NT2/D1 (cell line): ENCODE results near the gene CA11.

ENCODE experiments used
- DNase-seq: peaks from one replicate; pipeline ENCODE4 v3.0.0-alpha.2; 2011; ENCODE audit warnings: low read depth, low spot score
- H3K27me3 ChIP-seq: 2 replicates; pipeline ENCODE4 v1.6.0; 2011; ENCODE audit warnings: mild to moderate bottlenecking; ENCODE audit not compliant: insufficient read length, insufficient read depth
- H3K36me3 ChIP-seq: 2 replicates; pipeline ENCODE4 v1.6.1; 2011; ENCODE audit warnings: mild to moderate bottlenecking, low read length, mixed read lengths; ENCODE audit not compliant: insufficient read depth, insufficient read length
- H3K4me1 ChIP-seq: 2 replicates; pipeline ENCODE4 v1.5.1; 2011; ENCODE audit not compliant: insufficient read depth, insufficient read length
- H3K4me3 ChIP-seq: 2 replicates; pipeline ENCODE4 v1.5.1; 2011; ENCODE audit warnings: low read depth; ENCODE audit not compliant: insufficient read length
- H3K9ac ChIP-seq: 2 replicates; pipeline ENCODE4 v1.6.0; 2011; ENCODE audit warnings: low read depth; ENCODE audit not compliant: insufficient read length
- H3K9me3 ChIP-seq: 2 replicates; pipeline ENCODE4 v1.5.1; 2011; ENCODE audit warnings: mild to moderate bottlenecking, low read length; ENCODE audit not compliant: insufficient read depth
- SUZ12 ChIP-seq: IDR thresholded peaks from 2 replicates; pipeline ENCODE4 v1.6.1; 2011; ENCODE audit not compliant: insufficient read length, insufficient read depth; ENCODE audit errors: extremely low read depth
- YY1 ChIP-seq: IDR thresholded peaks from 2 replicates; pipeline ENCODE4 v1.6.1; 2011; ENCODE audit not compliant: insufficient read length, insufficient read depth
- ZNF274 ChIP-seq: IDR thresholded peaks from 2 replicates; pipeline ENCODE4 v1.6.1; 2011; ENCODE audit warnings: mild to moderate bottlenecking, low read depth, low read length

CA11 gene

GRCh38 chr19:48648134-48648533 is 2.1 kb upstream of the CA11 start:
- Histone ChIP-seq H3K4me1 (peaks cover 7% of the 10 kb centered on the region), H3K4me3 (no peak overlapping the region), H3K9ac (no peak overlapping the region), H3K36me3 (no peaks in the 10 kb centered on the region), H3K27me3 (no peaks in the 10 kb centered on the region), H3K9me3 (no peaks in the 10 kb centered on the region)
- TF ChIP-seq YY1 = no peak
- TF ChIP-seq ZNF274 = no peak
- no peak for TF ChIP-seq SUZ12
- no peak for DNase-seq

GRCh38 chr19:48646722-48647216 is 782 bp upstream of the CA11 start:
- H3K4me3 ChIP-seq = no peak overlapping the region
- no peak for TF ChIP-seq SUZ12
- no peak for TF ChIP-seq ZNF274
- TF ChIP-seq YY1 = no peak
- no peaks in the 10 kb centered on the region for H3K36me3 ChIP-seq
- H3K9ac ChIP-seq = no peak overlapping the region
- H3K27me3 ChIP-seq = no peaks in the 10 kb centered on the region
- peak; percentile 85 for DNase-seq
- H3K4me1 ChIP-seq = peaks cover 3% of the 10 kb centered on the region
- H3K9me3 ChIP-seq = no peaks in the 10 kb centered on the region

- H3K9me3 ChIP-seq = no peaks in the 10 kb centered on the region
- no peaks in the 10 kb centered on the region for H3K36me3 ChIP-seq
- H3K4me1 ChIP-seq = peaks cover 3% of the 10 kb centered on the region
- DNase-seq = no peak
- H3K9ac ChIP-seq = peak overlapping the region; percentile 83
- peak overlapping the region; percentile 65 for H3K4me3 ChIP-seq
- no peaks in the 10 kb centered on the region for H3K27me3 ChIP-seq
- TF ChIP-seq YY1 (no peak), SUZ12 (no peak), ZNF274 (no peak)
These were observed 377 bp downstream of the CA11 start for GRCh38 chr19:48645620-48646000.

- peaks cover 1% of the 10 kb centered on the region for H3K27me3 ChIP-seq
- H3K9ac ChIP-seq = peak overlapping the region; percentile 83
- no peak for DNase-seq
- no peaks in the 10 kb centered on the region for H3K9me3 ChIP-seq
- H3K36me3 ChIP-seq = no peaks in the 10 kb centered on the region
- TF ChIP-seq SUZ12 = no peak
- TF ChIP-seq ZNF274 = no peak
- no peak for TF ChIP-seq YY1
- H3K4me3 ChIP-seq = peak overlapping the region; percentile 65
- peaks cover 3% of the 10 kb centered on the region for H3K4me1 ChIP-seq
These were observed 958 bp downstream of the CA11 start for GRCh38 chr19:48644839-48645619.

GRCh38 chr19:48644355-48644754 is 1.6 kb downstream of the CA11 start:
- Histone ChIP-seq H3K9ac (peak overlapping the region; percentile 57), H3K4me1 (peaks cover 5% of the 10 kb centered on the region), H3K27me3 (peaks cover 8% of the 10 kb centered on the region), H3K36me3 (no peaks in the 10 kb centered on the region), H3K9me3 (no peaks in the 10 kb centered on the region), H3K4me3 (peak overlapping the region; percentile 65)
- TF ChIP-seq SUZ12 = no peak
- no peak for TF ChIP-seq ZNF274
- TF ChIP-seq YY1 = no peak
- no peak for DNase-seq

- H3K9me3 ChIP-seq = no peaks in the 10 kb centered on the region
- H3K9ac ChIP-seq = no peak overlapping the region
- H3K4me1 ChIP-seq = peaks cover 7% of the 10 kb centered on the region
- no peak for DNase-seq
- H3K4me3 ChIP-seq = no peak overlapping the region
- peaks cover 11% of the 10 kb centered on the region for H3K27me3 ChIP-seq
- H3K36me3 ChIP-seq = no peaks in the 10 kb centered on the region
- TF ChIP-seq SUZ12 = no peak
- TF ChIP-seq YY1 = no peak
- no peak for TF ChIP-seq ZNF274
These were observed 3.1 kb downstream of the CA11 start for GRCh38 chr19:48642862-48643261.

- H3K36me3 ChIP-seq = no peaks in the 10 kb centered on the region
- peaks cover 12% of the 10 kb centered on the region for H3K27me3 ChIP-seq
- no peaks in the 10 kb centered on the region for H3K9me3 ChIP-seq
- TF ChIP-seq YY1 = no peak
- TF ChIP-seq SUZ12 = no peak
- no peak for TF ChIP-seq ZNF274
- no peak overlapping the region for H3K4me3 ChIP-seq
- no peak for DNase-seq
- peaks cover 7% of the 10 kb centered on the region for H3K4me1 ChIP-seq
- H3K9ac ChIP-seq = no peak overlapping the region
These were observed 4.1 kb downstream of the CA11 start for GRCh38 chr19:48641850-48642249.
